ENCODE results near the gene TMEM45B.
"Not testable (repeated sequence)": the region's sequence is repeated elsewhere in the genome, so short reads cannot be mapped to it uniquely, and the experiment has no call there.

TMEM45B gene

DNA sequence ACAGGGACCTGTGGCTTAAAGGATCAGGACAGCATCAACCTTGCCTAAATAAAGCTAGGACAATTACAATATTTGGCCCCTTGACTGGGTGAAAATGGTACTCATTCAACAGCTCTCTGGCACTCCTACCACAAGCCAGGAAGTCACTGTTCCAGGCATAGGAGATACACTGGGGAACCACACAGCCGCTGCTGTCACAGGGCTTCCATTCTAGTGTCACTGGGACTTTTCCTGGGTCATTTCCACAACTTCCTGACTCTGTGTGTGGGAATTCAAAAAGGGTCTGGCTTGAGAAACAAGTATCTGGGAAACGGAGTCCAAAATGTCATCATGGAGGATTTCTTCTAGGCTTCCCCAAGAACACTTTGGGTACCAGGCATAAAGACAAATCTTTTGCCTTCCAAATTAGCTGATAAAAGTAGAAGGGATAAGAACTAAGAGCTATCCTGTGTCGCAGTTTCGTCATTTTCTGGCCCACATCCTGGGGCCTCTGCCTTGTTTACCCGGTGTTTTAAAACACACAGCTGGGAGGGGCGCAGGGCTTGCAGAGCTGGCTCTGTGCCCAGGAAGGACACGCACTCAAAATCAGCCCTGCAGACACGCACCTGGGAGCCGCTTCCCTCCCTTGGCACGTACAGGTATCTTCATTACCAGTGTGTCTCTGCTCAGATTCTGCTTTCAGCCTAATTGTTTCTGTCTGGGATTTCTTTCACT lies 38.0 kb downstream of the TMEM45B start:
- no peak for DNase-seq

DNA sequence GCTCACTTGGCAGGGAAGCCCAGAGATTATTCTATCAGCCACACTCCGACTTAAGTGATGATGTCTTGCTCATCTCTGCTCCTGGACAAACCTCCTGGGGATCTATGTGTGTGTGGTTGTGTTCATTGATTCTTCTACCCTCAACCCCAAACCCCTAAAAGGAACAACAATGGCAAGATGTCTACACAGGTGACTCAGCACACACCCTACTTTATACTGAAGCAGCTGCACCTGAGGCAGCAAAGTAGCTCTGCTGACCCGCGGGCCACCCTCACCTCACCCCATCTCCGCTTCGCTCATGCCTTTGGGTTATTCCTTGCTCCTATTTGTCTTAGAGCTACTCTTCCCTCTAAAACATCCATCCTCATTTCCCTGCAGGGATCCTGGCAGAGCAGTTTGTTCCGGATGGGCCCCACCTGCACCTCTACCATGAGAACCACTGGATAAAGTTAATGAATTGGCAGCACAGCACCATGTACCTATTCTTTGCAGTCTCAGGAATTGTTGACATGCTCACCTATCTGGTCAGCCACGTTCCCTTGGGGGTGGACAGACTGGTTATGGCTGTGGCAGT lies 38.7 kb downstream of the TMEM45B start:
- DNase-seq = no peak

DNA sequence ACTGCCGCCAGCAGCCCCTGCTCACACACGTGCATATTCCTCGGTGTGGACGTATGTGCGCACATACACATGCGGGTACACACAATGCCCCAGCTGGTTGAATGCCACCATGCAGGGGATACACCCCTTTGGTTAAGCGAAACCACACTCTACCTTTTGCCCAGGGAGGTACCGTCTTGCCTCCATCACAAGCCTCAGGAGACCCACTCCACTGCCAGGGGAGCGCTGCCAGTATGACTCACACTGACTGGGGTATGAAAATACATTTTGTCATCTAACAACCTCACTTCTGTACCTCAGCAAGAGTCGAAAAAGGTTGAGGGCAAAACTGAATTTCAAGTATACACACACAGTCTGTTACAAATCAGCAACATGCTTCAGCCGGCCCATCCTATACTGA lies 39.4 kb downstream of the TMEM45B start:
- no peak for DNase-seq

DNA sequence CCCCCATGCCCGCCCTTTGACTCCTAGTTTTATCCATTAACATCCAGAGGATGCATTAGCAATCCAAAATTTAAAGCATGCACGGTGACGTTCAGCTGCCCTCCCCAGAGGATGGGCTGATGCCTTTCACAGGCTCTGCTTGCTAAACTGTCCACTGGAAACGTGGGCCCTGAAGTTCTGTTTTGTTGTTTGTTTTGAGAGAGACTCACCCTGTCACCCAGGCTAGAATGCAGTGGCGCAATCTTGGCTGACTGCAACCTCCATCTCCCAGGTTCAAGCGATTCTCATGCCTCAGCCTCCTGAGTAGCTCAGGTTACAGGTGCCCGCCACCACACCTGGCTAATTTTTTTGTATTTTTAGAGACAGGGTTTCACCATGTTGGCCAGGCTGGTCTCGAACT lies 40.4 kb downstream of the TMEM45B start:
- DNase-seq = no peak

DNA sequence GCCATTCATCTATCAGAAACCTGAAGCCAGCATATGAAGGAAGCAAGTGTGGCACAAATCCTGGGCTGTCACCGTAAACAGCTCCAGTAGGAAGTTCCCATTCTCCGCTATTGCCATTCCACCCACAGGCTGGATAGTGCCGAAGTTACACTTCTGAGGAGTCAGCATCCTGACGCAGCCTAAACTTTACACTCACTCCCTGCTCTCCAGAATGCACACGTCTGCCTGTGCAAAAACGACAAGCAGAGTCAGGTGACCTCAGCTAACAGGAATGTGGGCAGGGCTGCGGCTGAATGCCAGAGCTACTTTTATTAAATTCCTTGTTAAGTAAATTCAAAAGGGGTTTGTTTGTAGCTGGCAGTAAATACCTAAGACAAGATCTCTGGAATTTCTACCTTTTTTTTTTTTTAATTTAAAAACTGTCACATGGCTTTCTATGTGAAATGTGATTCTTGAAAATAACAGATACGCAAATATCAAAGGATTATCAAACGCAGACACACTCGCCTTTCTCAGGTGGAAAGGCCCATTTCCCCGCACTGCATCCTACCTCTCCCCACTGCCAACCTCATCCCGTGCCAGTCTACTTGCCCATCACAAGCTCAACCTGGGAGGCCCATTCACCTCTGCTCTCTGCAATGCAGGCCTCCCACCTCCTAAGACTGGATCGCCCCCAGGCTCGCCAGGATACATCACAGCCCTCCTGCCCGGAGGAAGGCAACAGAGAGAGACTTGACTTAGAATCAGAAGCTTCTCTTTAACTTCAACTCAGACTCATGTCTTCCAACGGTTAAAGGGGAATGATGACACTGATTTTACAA lies 46.3 kb downstream of the TMEM45B start:
- no peak for DNase-seq

DNA sequence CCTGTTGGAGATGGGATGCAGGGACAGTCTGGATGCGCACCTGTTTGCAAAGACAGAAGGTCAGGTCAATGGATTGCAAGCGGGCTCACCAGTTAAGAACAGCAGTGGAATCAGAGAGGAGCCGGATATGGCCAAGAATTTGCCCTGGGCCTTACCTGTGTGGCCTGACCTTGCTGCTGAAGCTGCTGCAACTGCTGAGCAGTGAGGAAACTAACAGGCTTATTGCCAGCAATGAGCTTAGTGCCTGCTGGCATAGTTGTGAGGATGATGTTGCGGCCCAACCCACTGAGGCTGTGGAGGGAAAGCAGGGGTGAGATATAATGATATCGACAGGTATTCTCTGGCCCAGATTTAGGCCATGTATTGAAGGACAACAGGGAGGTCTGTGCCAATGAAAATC lies 49.2 kb downstream of the TMEM45B start:
- DNase-seq = no peak

DNA sequence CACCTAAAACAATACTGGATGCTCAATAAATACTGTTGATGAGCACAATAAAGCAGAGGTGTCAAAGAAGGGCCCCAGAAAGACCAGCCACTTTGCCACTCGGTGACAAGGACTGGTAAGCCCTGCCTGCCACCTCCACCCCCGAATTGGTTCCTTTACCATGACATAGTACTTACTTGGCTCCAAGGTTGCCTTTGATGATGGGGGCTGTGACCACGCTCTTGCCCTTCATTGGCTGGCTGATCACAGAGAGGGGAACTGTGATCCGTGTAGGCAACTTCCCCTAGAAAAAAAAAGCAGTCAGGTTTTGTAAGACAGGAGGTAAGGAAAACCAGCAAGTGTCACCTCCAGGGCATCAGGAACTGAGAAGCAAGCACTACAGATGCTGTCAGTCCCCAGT lies 50.1 kb downstream of the TMEM45B start:
- DNase-seq = no peak

DNA sequence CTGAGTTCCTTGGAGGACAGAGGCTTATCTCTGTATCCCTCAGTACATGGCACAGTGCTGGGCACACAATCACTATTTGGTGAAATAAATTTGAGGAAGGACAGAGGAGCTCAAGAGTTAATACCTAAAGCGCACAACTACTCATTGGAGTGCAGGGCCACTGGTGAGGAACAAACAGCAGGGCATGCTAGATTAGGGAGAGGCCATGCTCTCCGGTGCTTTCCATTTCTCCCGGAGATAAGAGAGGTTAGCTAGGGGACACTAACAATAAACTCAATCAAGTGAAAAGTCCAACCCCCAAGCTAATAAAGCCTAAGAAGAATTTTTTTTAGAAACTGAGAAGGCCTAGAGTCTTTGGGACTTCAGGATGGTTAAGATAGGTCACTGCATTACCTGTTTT lies 50.7 kb downstream of the TMEM45B start:
- DNase-seq = no peak

DNA sequence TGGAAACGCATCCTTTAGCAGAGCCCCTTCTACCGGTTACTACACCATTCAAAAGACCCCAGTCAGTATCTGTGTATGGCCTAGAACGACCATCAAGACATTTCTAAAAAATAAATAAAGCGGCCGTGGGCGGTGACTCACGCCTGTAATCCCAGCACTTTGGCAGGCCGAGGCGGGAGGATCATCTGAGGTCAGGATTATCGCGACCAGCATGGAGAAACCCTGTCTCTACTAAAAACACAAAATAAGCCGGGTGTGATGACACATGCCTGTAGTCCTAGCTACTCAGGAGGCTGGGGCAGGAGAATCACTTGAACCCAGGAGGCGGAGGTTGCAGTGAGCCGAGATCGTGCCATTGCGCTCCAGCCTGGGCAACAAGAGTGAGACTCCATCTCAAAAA lies 53.0 kb downstream of the TMEM45B start:
- not testable (repeated sequence) for DNase-seq

DNA sequence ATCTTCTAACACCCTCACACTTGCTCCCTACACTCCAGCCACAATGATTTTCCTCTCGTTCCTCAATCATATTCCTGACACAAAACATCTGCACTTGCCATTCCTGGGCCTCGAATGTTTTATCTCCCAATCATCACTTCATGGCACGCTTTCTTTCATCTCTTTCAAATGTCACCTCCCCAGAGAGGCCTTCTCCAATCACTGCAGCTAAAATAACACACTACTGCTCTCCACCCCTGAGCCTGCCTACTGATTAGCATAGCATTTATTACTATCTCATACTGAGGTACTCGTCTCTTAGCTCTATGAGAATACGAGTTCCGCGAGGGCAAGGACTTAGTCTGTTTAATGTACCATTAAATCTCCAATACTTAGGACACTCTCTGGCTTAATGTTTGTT lies 56.3 kb downstream of the TMEM45B start:
- no peak for DNase-seq

DNA sequence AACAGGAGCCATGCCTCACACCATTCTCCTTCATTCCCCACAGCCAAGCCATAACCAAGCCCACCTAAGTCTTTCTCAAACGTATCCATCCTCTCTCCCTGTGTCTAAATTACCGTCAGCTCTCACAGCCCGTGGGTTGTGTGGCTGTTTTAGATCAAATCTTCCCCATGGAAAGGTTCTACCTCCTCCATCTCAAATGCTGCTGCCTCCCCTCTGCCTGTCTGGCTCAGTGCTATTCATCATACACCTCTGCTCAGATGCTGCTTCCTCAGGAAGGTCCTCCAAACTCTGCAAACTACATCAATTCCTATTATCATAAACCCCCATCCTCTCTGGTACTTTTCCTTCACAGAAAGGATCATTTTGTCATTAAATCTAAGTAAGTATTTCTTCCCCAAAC lies 64.7 kb downstream of the TMEM45B start:
- DNase-seq = no peak

DNA sequence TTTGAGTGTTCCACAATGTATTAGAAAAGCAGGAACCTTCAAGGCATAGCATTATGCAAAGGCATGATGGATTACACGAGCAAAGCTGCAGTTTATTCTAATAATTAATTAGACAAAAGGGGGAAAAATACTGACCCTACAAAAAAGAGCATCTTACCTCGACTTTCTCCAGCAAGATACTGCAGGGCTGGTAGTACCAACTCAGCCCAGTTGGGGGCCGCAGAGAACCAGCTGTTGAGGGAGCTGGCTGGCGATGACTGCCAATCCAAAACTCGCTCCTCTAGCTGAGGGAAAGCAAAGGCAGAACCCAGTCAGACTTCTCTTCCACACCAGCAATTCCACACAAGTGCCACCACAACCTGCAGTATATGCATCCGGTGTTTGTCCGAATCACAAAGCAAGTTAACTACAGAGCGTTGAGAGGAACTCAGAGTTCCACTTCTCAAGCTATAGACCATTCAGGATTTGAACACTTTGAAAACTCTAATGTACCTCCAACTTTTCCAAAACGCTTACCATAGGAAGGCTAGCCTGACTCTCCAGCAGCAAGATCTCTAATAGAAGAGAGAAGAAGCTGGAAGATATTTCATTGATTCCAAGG lies 66.0 kb downstream of the TMEM45B start:
- no peak for DNase-seq

DNA sequence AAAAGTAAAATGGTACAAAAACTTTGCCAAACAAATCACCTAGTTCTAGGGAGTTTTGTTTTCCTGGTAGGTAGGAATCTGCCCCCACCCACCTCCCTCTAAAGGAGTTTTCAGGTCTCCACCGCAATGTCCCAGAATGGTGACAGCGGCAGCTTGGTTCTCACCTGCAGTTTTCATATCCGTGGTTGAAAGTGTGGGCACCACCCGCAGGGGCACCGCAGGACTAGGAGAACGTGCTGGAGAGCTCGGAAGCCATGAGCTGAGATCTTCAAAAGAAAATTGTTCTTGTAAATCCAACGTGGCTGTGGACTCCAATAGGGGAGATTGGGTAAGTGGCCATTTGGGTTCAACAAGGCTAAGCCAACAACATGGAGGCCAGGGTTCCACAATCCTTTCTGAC lies 68.9 kb downstream of the TMEM45B start:
- no peak for DNase-seq

DNA sequence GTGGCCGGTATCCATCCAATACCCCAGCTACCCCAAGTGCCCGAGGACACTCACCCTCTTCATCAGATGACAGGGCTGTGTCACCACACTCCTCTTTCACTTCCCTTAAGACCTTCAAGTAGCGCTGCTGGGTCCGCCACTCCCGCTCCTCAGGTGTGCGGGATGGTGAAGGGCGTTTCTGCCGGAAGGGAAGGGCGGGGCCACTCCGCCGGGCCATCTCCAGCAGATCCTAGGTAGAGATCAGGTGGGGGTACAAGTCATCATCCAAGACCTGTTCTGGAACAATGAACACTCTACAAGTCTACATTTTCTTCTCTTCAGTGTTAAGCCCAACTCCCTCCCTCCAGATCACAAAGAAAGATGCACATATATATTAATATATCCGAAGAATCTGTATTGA lies 69.7 kb downstream of the TMEM45B start:
- no peak for DNase-seq

DNA sequence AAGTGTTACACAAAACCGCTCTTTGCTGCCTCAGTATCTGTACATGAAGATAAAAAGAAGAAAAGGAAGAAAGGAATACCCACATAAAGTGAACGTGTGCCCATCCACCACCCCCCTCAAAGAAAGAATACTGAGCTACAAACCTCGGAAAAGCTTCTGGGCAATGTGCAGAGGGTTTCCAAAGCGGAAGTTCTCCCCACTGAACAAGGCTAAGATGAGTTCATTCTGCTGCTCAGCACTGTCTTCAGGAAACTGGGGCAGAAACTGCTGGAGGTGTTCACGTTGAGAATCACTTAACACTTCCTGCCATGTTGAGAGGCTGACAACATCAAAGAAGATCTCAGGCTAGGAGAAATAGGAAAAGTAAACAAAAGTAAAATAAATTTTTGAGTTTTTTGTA lies 72.8 kb downstream of the TMEM45B start:
- no peak for DNase-seq

DNA sequence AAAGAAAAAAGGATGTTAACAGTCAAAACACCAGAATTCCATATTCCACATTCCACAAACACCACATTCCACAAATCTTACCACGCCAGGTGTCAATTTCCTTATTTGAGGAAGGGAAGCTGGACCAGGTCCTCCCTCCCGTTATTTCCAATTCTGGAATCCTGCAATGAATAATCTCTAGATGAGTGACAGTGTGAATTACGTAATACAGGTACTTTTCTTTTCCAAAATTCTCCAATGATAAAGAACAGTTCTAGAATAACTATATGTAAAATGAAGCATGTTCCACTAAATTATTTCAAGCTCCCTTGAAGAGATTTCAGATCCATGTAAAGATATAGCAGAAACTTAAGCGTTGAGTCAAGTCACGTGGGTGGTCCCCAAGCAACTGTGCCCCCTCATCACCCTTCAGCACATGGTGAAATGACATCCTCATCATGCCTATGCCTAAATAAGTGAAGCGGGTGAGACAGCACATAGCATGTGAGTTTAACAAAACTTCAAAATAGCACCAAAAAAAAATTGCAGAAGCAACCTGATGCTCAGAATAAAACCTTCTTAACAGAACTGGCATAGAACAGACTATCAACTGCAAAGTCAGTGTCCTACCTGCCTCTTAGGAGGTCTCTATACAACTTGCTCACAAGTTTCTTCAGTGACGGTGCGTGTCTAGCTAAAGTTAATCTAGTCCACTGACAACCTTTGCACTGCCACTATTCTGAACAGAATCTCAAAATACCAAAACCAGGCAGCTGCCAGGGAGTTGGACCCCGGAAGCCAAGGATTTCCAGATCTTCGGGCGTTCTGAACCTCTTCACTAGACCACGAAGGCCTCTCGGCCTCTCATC lies 78.9 kb downstream of the TMEM45B start:
- no peak for DNase-seq

DNA sequence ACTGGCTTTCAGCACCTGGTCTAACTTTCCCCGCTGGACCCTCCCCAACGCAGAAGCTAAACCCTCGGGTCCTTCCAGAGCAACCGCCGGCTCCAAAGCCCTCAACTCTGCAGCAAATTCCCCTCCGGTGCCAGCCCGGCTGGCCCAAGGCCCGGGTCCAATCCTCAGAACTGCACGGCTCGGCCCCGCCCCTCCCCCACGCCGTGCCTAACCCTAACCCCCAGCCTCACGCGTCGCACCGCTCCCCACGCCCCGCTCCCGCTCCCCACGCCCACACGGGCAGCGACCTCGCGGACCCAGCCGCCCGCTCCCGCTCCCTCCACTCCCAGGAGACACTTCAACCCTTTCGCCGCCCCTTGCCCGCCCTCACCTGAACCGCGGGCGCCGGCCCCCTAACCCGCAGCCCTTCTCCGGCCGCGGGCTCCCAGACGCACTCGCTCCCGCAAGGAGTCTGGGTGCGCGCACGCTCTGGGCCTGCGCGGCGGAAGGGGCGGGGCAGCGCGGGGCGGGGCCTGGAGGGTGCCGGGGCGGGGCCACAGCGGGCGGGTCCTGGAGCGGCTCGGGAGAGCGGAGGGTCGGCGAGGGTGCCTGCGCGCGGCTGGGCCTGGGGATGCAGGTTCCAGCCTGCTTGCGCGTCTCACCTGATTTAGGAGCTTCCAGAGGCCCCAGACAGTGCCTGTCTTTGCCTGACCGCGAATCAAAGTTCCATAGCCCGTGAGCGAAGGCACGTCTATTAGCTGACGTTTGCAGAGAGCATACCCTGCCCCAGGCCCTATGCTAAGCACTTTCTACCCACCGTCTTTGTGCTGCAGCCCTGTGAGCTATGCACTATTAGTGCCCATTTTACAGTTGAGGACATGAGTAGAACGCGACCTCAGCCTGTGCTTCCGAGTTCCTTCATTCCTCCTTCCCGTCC lies 79.7 kb downstream of the TMEM45B start, which contains the start of gene NFRKB:
NFRKB (minus strand) TSS at position 453 of the 916 bp plus-strand sequence. CDS start 2,729 bp downstream, outside the sequence.
- peak; percentile 65 to 81 for DNase-seq

DNA sequence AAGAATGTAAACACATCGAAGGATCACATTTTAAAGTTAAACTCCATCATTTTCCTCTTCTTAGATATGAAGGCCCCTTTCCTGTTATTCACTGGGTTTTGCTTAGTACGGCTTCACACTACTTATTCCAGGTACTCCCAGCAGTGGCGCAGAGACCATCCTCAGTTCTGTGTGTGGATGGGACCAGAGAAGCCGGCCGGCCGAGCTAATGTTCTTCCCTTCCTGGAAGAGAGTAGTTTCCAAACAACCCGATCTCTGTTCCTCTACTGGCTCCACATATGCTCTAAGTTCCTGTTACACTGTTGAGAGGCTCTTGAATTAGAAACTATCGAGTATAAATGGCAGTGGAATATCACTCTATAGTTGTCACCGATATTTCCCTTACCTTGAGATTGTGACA lies 80.4 kb downstream of the TMEM45B start:
- no peak for DNase-seq

DNA sequence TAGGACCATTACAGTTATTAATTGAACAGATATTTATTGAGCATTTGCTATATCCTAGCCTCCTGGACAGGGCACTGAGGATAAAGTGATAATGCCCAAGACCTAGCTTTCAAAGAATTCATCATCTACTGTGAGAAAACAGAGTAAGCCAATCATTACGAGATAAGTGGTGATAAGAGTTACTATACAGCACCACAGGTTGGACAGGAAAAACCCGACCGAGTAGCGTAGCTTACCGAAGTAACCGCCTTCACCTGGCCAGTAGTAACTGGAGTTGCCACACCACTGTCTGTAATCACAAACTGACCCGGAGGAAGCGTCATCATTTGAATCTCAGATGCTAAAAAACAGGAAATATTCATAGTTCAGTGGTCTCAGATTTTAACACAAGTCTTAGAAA lies 89.8 kb downstream of the TMEM45B start:
- DNase-seq = no peak
